ENCODE results near the gene CKLF. TPM values are rescaled to one million over a fixed set of nuclear protein-coding genes. Genes with fewer than 3 reads are reported as not detected.

CKLF gene
- total and polyA plus RNA-seq, 2 donors = 53.8 to 126 TPM

GRCh38 chr16:66521951-66522771 is 30.2 kb upstream of the CKLF start:
- no peak overlapping the region for H3K4me3 ChIP-seq (ENCODE audit: low read length in 2 of 2)
- peak in 4 of 9 donors; percentile 61 to 81 (median 64) for DNase-seq (ENCODE audit: low read depth in 6 of 9, low spot score in 9 of 9)

GRCh38 chr16:66522816-66523590 is 29.4 kb upstream of the CKLF start:
- Histone ChIP-seq H3K27ac (ENCODE audit: low read depth in 1 of 2, low read length in 1 of 2) (peak overlapping the region; percentile 80 to 93), H3K36me3 (ENCODE audit: control insufficient read depth in 2 of 2, insufficient read depth in 2 of 2, low read length in 1 of 2) (no peaks in the 10 kb centered on the region), H3K27me3 (ENCODE audit: control insufficient read depth in 2 of 2, insufficient read depth in 1 of 2, low read length in 1 of 2) (no peaks in the 10 kb centered on the region), H3K9me3 (ENCODE audit: control insufficient read depth in 2 of 2, insufficient read depth in 1 of 2, low read length in 1 of 2) (peaks cover 0 to 3% of the 10 kb centered on the region in 2 donors), H3K4me1 (ENCODE audit: control insufficient read depth in 2 of 2, insufficient read depth in 2 of 2, low read length in 2 of 2) (peaks cover 52 to 84% of the 10 kb centered on the region in 2 donors), H3K4me3 (ENCODE audit: low read length in 2 of 2) (no peak overlapping the region)
- DNase-seq (ENCODE audit: low read depth in 6 of 9, low spot score in 9 of 9) = peak in 1 of 9 donors; percentile 34
- 84% methylated on average over 11 of the region's 11 CpGs for whole genome bisulfite sequencing

More at GRCh38 chr16:66521951-66522771, 30.2 kb upstream of the CKLF start:
- Histone ChIP-seq H3K4me1 (ENCODE audit: control insufficient read depth in 2 of 2, insufficient read depth in 2 of 2, low read length in 2 of 2) (peaks cover 57 to 87% of the 10 kb centered on the region in 2 donors), H3K27me3 (ENCODE audit: control insufficient read depth in 2 of 2, insufficient read depth in 1 of 2, low read length in 1 of 2) (no peaks in the 10 kb centered on the region), H3K27ac (ENCODE audit: low read depth in 1 of 2, low read length in 1 of 2) (peak overlapping the region; percentile 80 to 93), H3K9me3 (ENCODE audit: control insufficient read depth in 2 of 2, insufficient read depth in 1 of 2, low read length in 1 of 2) (peaks cover 0 to 3% of the 10 kb centered on the region in 2 donors), H3K36me3 (ENCODE audit: control insufficient read depth in 2 of 2, insufficient read depth in 2 of 2, low read length in 1 of 2) (no peaks in the 10 kb centered on the region)
- WGBS = 32% methylated on average over 17 of the region's 17 CpGs

- H3K4me3 ChIP-seq (ENCODE audit: low read length in 2 of 2) = peak overlapping the region; percentile 4 to 11
- H3K27me3 ChIP-seq (ENCODE audit: control insufficient read depth in 2 of 2, insufficient read depth in 1 of 2, low read length in 1 of 2) = no peaks in the 10 kb centered on the region
- peaks cover 0 to 3% of the 10 kb centered on the region in 2 donors for H3K9me3 ChIP-seq (ENCODE audit: control insufficient read depth in 2 of 2, insufficient read depth in 1 of 2, low read length in 1 of 2)
- 7% methylated on average over 9 of the region's 9 CpGs for WGBS
- H3K4me1 ChIP-seq (ENCODE audit: control insufficient read depth in 2 of 2, insufficient read depth in 2 of 2, low read length in 2 of 2) = peaks cover 52 to 86% of the 10 kb centered on the region in 2 donors
- H3K27ac ChIP-seq (ENCODE audit: low read depth in 1 of 2, low read length in 1 of 2) = peak overlapping the region; percentile 93
- DNase-seq (ENCODE audit: low read depth in 6 of 9, low spot score in 9 of 9) = peak in 8 of 9 donors; percentile 54 to 93 (median 78)
- peaks cover 0 to 2% of the 10 kb centered on the region in 2 donors for H3K36me3 ChIP-seq (ENCODE audit: control insufficient read depth in 2 of 2, insufficient read depth in 2 of 2, low read length in 1 of 2)
Observed at GRCh38 chr16:66523861-66524354, 28.5 kb upstream of the CKLF start.

GRCh38 chr16:66524601-66525164 is 27.7 kb upstream of the CKLF start:
- WGBS = 7% methylated on average over 6 of the region's 6 CpGs
- Histone ChIP-seq H3K9me3 (ENCODE audit: control insufficient read depth in 2 of 2, insufficient read depth in 1 of 2, low read length in 1 of 2) (peaks cover 0 to 3% of the 10 kb centered on the region in 2 donors), H3K27me3 (ENCODE audit: control insufficient read depth in 2 of 2, insufficient read depth in 1 of 2, low read length in 1 of 2) (no peaks in the 10 kb centered on the region), H3K4me1 (ENCODE audit: control insufficient read depth in 2 of 2, insufficient read depth in 2 of 2, low read length in 2 of 2) (peaks cover 52 to 82% of the 10 kb centered on the region in 2 donors), H3K27ac (ENCODE audit: low read depth in 1 of 2, low read length in 1 of 2) (peak overlapping the region; percentile 93), H3K36me3 (ENCODE audit: control insufficient read depth in 2 of 2, insufficient read depth in 2 of 2, low read length in 1 of 2) (peaks cover 0 to 2% of the 10 kb centered on the region in 2 donors), H3K4me3 (ENCODE audit: low read length in 2 of 2) (peak overlapping the region in 1 of 2 donors; percentile 4)
- DNase-seq (ENCODE audit: low read depth in 6 of 9, low spot score in 9 of 9) = peak in 3 of 9 donors; percentile 52 to 81 (median 61)

- 65% methylated on average over 9 of the region's 9 CpGs for WGBS
- peaks cover 47 to 73% of the 10 kb centered on the region in 2 donors for H3K4me1 ChIP-seq (ENCODE audit: control insufficient read depth in 2 of 2, insufficient read depth in 2 of 2, low read length in 2 of 2)
Observed at GRCh38 chr16:66525396-66526180, 26.8 kb upstream of the CKLF start.

GRCh38 chr16:66528294-66528693 is 24.1 kb upstream of the CKLF start:
- WGBS = 97% methylated on average over 5 of the region's 5 CpGs
- DNase-seq (ENCODE audit: low read depth in 6 of 9, low spot score in 9 of 9) = no peak
- peaks cover 0 to 3% of the 10 kb centered on the region in 2 donors for H3K9me3 ChIP-seq (ENCODE audit: control insufficient read depth in 2 of 2, insufficient read depth in 1 of 2, low read length in 1 of 2)
- peaks cover 20 to 46% of the 10 kb centered on the region in 2 donors for H3K4me1 ChIP-seq (ENCODE audit: control insufficient read depth in 2 of 2, insufficient read depth in 2 of 2, low read length in 2 of 2)
- H3K36me3 ChIP-seq (ENCODE audit: control insufficient read depth in 2 of 2, insufficient read depth in 2 of 2, low read length in 1 of 2) = peaks cover 0 to 6% of the 10 kb centered on the region in 2 donors
- H3K27ac ChIP-seq (ENCODE audit: low read depth in 1 of 2, low read length in 1 of 2) = no peak overlapping the region
- H3K4me3 ChIP-seq (ENCODE audit: low read length in 2 of 2) = no peak overlapping the region
- H3K27me3 ChIP-seq (ENCODE audit: control insufficient read depth in 2 of 2, insufficient read depth in 1 of 2, low read length in 1 of 2) = no peaks in the 10 kb centered on the region

More at GRCh38 chr16:66525396-66526180, 26.8 kb upstream of the CKLF start:
- no peak for DNase-seq (ENCODE audit: low read depth in 6 of 9, low spot score in 9 of 9)
- H3K27me3 ChIP-seq (ENCODE audit: control insufficient read depth in 2 of 2, insufficient read depth in 1 of 2, low read length in 1 of 2) = no peaks in the 10 kb centered on the region
- no peak overlapping the region for H3K4me3 ChIP-seq (ENCODE audit: low read length in 2 of 2)
- peaks cover 0 to 2% of the 10 kb centered on the region in 2 donors for H3K36me3 ChIP-seq (ENCODE audit: control insufficient read depth in 2 of 2, insufficient read depth in 2 of 2, low read length in 1 of 2)
- H3K27ac ChIP-seq (ENCODE audit: low read depth in 1 of 2, low read length in 1 of 2) = peak overlapping the region in 1 of 2 donors; percentile 93
- H3K9me3 ChIP-seq (ENCODE audit: control insufficient read depth in 2 of 2, insufficient read depth in 1 of 2, low read length in 1 of 2) = peaks cover 0 to 3% of the 10 kb centered on the region in 2 donors

GRCh38 chr16:66529475-66529874 is 22.9 kb upstream of the CKLF start:
- Histone ChIP-seq H3K27ac (ENCODE audit: low read depth in 1 of 2, low read length in 1 of 2) (no peak overlapping the region), H3K4me3 (ENCODE audit: low read length in 2 of 2) (no peak overlapping the region), H3K27me3 (ENCODE audit: control insufficient read depth in 2 of 2, insufficient read depth in 1 of 2, low read length in 1 of 2) (no peaks in the 10 kb centered on the region), H3K4me1 (ENCODE audit: control insufficient read depth in 2 of 2, insufficient read depth in 2 of 2, low read length in 2 of 2) (peaks cover 12 to 34% of the 10 kb centered on the region in 2 donors), H3K9me3 (ENCODE audit: control insufficient read depth in 2 of 2, insufficient read depth in 1 of 2, low read length in 1 of 2) (no peaks in the 10 kb centered on the region), H3K36me3 (ENCODE audit: control insufficient read depth in 2 of 2, insufficient read depth in 2 of 2, low read length in 1 of 2) (peaks cover 0 to 6% of the 10 kb centered on the region in 2 donors)
- 97% methylated on average over 6 of the region's 6 CpGs for WGBS
- DNase-seq (ENCODE audit: low read depth in 6 of 9, low spot score in 9 of 9) = no peak

GRCh38 chr16:66534376-66534799 is 18.0 kb upstream of the CKLF start:
- Histone ChIP-seq H3K9me3 (ENCODE audit: control insufficient read depth in 2 of 2, insufficient read depth in 1 of 2, low read length in 1 of 2) (peaks cover 0 to 1% of the 10 kb centered on the region in 2 donors), H3K27ac (ENCODE audit: low read depth in 1 of 2, low read length in 1 of 2) (no peak overlapping the region), H3K4me3 (ENCODE audit: low read length in 2 of 2) (no peak overlapping the region), H3K27me3 (ENCODE audit: control insufficient read depth in 2 of 2, insufficient read depth in 1 of 2, low read length in 1 of 2) (no peaks in the 10 kb centered on the region), H3K36me3 (ENCODE audit: control insufficient read depth in 2 of 2, insufficient read depth in 2 of 2, low read length in 1 of 2) (peaks cover 4 to 8% of the 10 kb centered on the region in 2 donors), H3K4me1 (ENCODE audit: control insufficient read depth in 2 of 2, insufficient read depth in 2 of 2, low read length in 2 of 2) (peaks cover 3 to 5% of the 10 kb centered on the region in 2 donors)
- DNase-seq (ENCODE audit: low read depth in 6 of 9, low spot score in 9 of 9) = no peak
- 98% methylated on average over 1 of the region's 1 CpG for WGBS
